Measurements from ENCODE around the gene LTO1. TPM values are rescaled to one million over a fixed set of nuclear protein-coding genes. Genes with fewer than 3 reads are reported as not detected.

The LTO1 gene
- polyA plus RNA-seq, 1 donor (not counting 4 experiments of a cell fraction or from before 2014, with no cell fraction given): 24.3 TPM

DNA sequence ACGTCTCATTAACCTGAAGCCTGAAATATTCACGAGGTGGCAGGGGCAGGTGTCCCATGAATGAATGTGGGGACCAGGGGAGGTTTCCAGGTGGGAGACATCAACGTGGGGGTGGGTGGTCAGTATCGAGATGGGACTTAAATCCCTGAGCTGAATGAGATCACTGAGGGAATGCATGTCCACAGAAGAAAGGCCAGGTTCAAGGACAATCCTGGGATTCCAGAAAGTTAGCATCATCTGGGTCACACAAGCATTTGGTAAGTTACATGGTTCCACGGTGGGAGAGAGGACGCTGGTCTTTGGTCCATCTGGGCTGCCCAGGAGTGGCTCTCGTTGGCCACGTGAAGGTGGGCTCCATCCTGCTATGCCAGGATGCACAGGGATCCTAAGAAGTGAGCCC, 56.9 kb downstream of the LTO1 start:
- Histone ChIP-seq H3K27ac (ENCODE audit: control insufficient read depth, insufficient read depth, low read length) (no peak overlapping the region), H3K79me2 (ENCODE audit: control insufficient read depth, insufficient read depth, low read length) (no peaks in the 10 kb centered on the region), H3K9me1 (ENCODE audit: control insufficient read depth, extremely low read depth, insufficient read depth, low read length) (no peaks in the 10 kb centered on the region), H3K4me3 (ENCODE audit: control insufficient read depth in 2 of 3, extremely low read depth in 1 of 3, insufficient read depth in 2 of 3, low read depth in 1 of 3, low read length in 3 of 3) (no peak overlapping the region), H3K4me2 (ENCODE audit: control insufficient read depth, extremely low read depth, insufficient read depth, low read depth, low read length) (no peak overlapping the region), H3K27me3 (ENCODE audit: control insufficient read depth, extremely low read depth, insufficient read depth, low read length) (no peaks in the 10 kb centered on the region), H3K4me1 (ENCODE audit: control insufficient read depth, extremely low read depth, insufficient read depth, low read length) (no peaks in the 10 kb centered on the region), H3K9ac (ENCODE audit: control insufficient read depth, extremely low read depth, insufficient read depth, low read length) (no peak overlapping the region), H3K36me3 (ENCODE audit: control insufficient read depth in 2 of 2, extremely low read depth in 1 of 2, insufficient read depth in 2 of 2, low read length in 2 of 2) (no peaks in the 10 kb centered on the region), H2AFZ (ENCODE audit: control insufficient read depth, low read length) (no peak overlapping the region), H3K9me3 (ENCODE audit: control insufficient read depth, low read depth, low read length) (no peaks in the 10 kb centered on the region), H4K20me1 (ENCODE audit: control insufficient read depth, extremely low read depth, insufficient read depth, low read length) (no peaks in the 10 kb centered on the region)
- DNase-seq (ENCODE audit: low read depth, low spot score) (no peak), FAIRE-seq (no peak)
- TF ChIP-seq CTCF (optimal IDR thresholded peaks at IDR 0.05 in 1 of 3, IDR thresholded peaks at IDR 0.05 in 1 of 3, conservative IDR thresholded peaks at IDR 0.05 in 1 of 3; ENCODE audit: extremely low read depth in 1 of 3, insufficient read depth in 2 of 3, low read length in 3 of 3) (no peak), EZH2 (IDR thresholded peaks at IDR 0.05; ENCODE audit: low read length) (no peak)
- dilution Hi-C loops (cut with MboI; ENCODE audit: extremely low pct_ligation_motif_present, low sequenced_read_pairs): no loop called here

DNA sequence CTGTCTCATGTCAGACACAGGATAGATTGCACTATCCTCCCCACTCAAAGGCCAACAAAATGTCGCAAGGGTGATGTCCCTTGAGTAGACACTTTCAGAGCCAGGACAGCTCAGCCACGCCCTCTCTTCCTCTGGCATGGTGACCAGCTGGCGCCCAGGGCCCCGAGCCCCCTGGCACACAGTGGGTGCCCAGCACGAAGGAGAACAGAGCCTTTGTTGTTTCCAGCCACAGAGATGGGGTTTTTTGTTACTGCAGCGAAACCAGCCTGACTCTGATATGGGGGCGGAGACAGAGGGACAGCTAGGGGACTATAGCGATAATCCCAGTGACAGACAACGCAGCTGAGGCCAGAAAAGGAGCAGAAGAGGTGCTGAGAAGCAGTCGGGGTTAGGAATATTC, 57.5 kb downstream of the LTO1 start:
- Histone ChIP-seq H3K79me2 (ENCODE audit: control insufficient read depth, insufficient read depth, low read length) (no peaks in the 10 kb centered on the region), H2AFZ (ENCODE audit: control insufficient read depth, low read length) (no peak overlapping the region), H3K9me1 (ENCODE audit: control insufficient read depth, extremely low read depth, insufficient read depth, low read length) (no peaks in the 10 kb centered on the region), H3K4me1 (ENCODE audit: control insufficient read depth, extremely low read depth, insufficient read depth, low read length) (no peaks in the 10 kb centered on the region), H4K20me1 (ENCODE audit: control insufficient read depth, extremely low read depth, insufficient read depth, low read length) (no peaks in the 10 kb centered on the region), H3K9ac (ENCODE audit: control insufficient read depth, extremely low read depth, insufficient read depth, low read length) (no peak overlapping the region), H3K27me3 (ENCODE audit: control insufficient read depth, extremely low read depth, insufficient read depth, low read length) (no peaks in the 10 kb centered on the region), H3K27ac (ENCODE audit: control insufficient read depth, insufficient read depth, low read length) (no peak overlapping the region), H3K4me3 (ENCODE audit: control insufficient read depth in 2 of 3, extremely low read depth in 1 of 3, insufficient read depth in 2 of 3, low read depth in 1 of 3, low read length in 3 of 3) (no peak overlapping the region), H3K4me2 (ENCODE audit: control insufficient read depth, extremely low read depth, insufficient read depth, low read depth, low read length) (no peak overlapping the region), H3K36me3 (ENCODE audit: control insufficient read depth in 2 of 2, extremely low read depth in 1 of 2, insufficient read depth in 2 of 2, low read length in 2 of 2) (no peaks in the 10 kb centered on the region), H3K9me3 (ENCODE audit: control insufficient read depth, low read depth, low read length) (no peaks in the 10 kb centered on the region)
- DNase-seq (ENCODE audit: low read depth, low spot score): no peak
- no peak for FAIRE-seq
- no peak for TF ChIP-seq CTCF (optimal IDR thresholded peaks at IDR 0.05 in 1 of 3, IDR thresholded peaks at IDR 0.05 in 1 of 3, conservative IDR thresholded peaks at IDR 0.05 in 1 of 3; ENCODE audit: extremely low read depth in 1 of 3, insufficient read depth in 2 of 3, low read length in 3 of 3)
- no peak for TF ChIP-seq EZH2 (IDR thresholded peaks at IDR 0.05; ENCODE audit: low read length)
- dilution Hi-C loops (cut with MboI; ENCODE audit: extremely low pct_ligation_motif_present, low sequenced_read_pairs): no loop called here

Data from keratinocyte (primary cell).